TTC549 (cell line): ENCODE measurements around the gene PTPRG.

ENCODE experiments used
- FAIRE-seq: peaks from 2 replicates; lab custom pipeline; 2012; peaks lifted over from hg19 to GRCh38; lab: Jason Lieb, UNC

The PTPRG gene

DNA sequence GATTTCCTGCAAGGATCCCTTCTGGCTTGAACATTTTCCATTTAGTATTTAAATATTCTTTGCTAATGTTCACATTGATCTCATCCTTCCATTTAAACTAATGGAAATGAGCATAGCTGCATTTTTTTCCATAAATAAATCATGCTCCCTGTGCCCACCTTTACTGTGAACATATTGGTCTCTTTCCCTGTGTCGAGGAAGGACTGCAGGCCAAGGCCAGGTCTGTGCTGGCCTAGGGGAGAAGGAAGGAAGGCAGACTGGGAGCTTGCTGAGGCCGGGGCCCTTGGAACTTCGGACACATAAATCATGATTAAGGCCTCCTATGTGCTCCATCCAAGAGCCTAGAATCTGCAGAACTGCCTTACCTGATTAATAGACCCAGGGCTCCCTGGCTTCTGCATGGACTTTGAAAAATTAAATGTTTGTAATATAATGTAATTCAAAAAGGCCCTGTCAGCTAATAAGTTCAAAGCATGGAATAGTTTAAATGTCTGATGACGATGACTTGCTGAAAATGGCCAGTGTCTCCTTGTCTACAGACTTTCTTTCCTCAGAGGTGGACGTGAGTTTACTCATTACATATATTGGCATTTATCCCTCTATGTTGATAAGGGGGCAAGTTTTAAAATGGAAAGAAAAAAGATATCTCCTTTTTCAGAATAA, 636.1 kb downstream of the PTPRG start:
- no peak for FAIRE-seq

DNA sequence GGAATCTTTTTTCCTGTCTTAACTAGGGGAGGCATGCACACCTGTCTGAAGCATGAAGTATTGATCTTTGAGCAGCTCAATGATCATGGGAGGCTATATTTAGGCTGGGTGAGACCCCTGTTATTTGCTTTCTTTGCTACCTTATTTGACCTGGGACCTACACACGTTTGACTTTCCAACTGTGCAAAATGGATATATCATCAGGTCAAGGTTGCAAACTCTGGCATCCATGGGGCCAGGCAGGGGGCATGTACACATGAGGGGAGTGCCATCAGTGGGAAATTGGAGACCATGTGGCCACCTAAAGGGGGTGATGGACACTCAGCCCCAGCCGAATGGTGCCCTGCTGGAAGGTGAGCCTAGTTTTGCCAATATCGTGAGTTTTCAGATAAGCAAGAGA, 637.8 kb downstream of the PTPRG start:
- FAIRE-seq = no peak

DNA sequence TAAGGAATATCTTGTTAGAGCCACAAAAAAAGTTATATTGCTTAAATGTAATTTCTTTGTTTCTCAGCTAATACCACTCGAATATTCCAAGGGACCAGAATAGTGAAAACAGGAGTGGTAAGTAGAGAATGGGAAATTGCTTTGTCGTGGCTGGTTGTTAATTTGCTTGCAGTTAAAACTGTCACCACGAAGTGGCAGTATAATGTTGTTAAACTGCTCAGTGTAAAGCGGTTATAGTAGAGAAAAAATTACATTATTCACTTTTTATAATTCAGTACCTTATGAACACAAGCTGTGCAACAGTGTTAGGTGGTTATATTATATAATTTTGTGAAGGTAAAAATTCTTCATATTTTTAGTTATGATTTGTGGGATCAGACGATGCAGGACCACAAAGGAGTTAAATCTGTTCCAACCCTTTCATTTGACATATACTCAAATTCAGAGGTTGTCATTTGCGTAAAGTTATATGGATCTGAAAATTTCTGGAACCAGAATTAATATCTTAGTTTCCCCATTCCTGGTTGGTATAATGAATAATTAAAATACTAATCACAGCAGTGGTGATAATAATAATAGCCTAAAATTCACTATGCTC, 640.2 kb downstream of the PTPRG start:
- FAIRE-seq = peak; percentile 91

DNA sequence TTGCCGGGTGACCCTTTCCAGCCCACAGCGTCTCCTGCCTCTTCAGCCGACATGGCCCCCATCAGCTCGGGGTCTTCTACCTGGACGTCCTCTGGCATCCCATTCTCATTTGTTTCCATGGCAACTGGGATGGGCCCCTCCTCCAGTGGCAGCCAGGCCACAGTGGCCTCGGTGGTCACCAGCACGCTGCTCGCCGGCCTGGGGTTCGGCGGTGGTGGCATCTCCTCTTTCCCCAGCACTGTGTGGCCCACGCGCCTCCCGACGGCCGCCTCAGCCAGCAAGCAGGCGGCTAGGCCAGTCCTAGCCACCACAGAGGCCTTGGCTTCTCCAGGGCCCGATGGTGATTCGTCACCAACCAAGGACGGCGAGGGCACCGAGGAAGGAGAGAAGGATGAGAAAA, 641.8 kb downstream of the PTPRG start:
- FAIRE-seq = no peak

DNA sequence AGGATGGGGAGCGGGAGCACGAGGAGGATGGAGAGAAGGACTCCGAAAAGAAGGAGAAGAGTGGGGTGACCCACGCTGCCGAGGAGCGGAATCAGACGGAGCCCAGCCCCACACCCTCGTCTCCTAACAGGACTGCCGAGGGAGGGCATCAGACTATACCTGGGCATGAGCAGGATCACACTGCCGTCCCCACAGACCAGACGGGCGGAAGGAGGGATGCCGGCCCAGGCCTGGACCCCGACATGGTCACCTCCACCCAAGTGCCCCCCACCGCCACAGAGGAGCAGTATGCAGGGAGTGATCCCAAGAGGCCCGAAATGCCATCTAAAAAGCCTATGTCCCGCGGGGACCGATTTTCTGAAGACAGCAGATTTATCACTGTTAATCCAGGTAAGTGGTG, 642.2 kb downstream of the PTPRG start:
- FAIRE-seq = no peak

DNA sequence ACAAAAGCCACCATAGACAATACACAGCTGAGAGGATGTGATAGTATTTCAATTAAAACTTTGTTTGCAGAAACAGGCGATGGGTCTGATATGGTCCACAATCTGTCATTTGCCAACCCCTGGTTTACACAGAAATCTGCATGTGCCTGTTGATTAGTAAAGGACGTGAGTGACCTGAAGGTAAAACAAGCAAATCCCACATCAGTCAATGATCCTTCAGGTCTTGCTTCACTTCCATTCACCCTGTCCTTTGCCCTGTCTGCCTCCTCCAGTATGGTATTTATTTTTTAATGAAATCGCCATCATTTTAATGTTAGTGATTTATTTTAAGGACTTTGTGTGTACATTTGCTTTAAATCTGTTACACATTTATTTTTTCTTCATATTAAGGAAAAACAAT, 645.8 kb downstream of the PTPRG start:
- FAIRE-seq = no peak

DNA sequence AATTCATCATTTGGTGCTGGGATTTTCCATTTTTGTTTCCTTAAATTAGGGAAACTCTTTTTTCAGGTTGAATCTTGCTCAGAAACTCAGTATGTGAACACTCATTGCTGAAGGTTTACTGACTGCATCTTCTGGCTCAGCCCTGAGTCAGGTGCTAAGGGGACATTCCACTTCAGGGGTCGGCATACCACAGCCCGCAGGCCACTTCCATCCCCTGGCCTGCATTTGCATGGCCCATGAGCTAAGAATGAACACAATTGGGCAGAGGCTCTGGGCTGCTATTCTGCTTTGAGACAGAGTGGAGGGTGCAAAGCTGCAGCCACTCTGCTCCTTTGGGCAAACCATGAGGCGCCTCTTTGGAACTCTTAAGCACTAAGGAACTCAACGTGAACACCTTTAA, 647.0 kb downstream of the PTPRG start:
- FAIRE-seq = no peak

DNA sequence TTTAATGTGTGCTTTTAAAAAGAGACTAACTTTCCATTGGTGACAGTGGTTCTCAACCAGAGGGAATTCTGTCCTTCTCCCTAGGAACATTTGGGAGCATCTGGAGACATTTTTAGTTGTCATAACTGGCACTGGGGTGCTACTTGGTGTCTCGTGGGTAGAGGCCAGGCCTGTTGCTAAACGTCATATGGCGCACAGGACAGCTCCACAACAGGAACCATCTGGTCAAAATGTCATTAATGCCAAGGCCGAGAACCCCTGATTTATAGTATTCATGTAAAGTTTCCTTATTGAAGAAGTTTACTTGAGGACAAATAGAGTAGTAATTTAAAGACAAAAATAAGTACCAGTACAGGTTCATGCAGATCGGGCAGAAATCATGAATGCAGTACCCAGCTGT, 647.7 kb downstream of the PTPRG start:
- no peak for FAIRE-seq

DNA sequence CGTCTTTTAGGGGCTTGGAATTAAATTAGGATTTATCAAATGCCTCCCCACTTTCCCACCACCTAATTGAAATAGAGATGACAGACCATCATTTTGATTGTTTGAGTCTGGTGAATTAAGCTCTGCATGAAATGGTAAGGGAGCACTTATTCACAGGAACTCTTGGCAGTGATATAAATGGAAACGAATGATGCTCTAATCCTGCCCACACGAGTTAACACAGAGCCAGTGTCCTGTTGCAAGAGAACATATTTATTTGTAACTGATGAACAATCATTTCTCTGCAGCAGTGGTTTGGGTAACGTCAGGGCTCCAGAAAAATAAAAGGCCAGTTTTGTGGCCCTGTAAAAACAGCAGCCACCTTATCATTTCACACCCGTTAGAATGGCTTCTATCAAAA, 648.6 kb downstream of the PTPRG start:
- FAIRE-seq = no peak

DNA sequence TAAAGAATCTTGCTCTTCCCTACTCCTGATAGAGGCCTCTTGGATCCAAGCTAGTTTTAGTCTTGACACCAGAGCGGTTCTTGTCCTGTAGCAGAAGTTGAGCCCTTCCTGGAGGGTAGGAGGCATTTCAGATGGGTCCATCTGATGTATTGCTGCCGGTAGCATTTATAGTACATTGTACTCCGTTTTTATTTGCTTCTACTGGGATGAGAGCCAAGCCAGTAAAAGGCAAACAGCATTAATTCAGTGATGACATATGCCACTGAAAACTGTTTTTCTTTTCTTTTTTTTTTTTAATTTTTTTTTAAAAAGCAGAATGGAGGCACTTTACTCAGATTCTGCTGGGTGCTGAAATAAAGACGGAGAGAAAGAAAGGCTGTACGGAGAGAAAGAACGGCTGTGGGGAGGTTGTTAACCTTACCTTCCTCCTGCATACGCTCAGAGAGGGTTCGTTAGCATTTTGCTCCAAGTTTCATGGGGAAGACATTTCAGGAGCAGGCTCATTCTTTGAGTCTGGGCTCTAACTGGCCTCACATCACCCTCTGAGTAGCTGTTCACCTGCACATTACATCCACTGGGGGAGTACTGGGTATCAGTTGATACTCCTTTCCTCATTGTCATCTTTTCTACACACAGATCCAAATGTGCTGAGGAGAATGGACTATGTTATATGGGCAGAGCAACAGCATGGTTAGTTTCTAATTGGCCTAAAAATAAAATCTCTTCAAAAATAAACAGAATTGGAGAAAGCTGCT, 650.5 kb downstream of the PTPRG start:
- no peak for FAIRE-seq

DNA sequence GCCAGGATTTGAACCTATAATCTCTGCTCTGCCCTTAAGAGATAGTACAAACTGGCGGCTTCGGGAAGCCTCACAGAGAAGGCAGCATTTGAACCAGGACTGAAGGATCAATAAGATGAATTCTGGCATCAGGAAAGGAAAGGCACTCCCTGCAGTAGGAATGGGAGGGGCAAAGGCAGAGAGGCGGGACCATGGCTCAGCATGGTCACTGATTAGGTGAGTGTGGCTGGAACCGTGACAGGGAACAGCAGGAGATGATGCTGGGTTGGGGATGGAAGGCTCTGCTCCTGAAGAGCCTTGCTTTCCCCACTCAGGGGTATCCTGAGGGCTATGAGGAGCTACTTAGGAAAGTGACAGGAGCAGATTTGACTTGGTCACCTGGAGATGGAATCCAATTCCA, 653.5 kb downstream of the PTPRG start:
- FAIRE-seq = no peak

DNA sequence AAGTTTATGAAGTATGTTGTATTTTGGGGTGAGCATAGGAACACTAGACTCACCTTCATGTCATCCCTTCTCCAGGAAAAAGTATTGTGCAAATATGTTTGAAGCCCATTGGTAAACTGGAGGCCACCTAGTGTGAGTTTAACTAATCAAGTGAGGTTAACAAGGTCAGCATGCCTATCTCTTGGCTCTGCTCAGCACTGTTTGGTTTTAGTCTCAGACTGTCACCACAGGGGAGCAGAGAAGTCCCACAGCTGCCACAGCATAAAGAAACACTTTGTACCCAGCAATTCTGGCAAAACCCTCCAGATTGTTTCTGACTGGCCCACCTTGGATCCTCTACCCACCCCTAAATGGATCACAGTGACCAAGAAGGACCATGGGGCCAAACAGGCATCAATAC, 659.2 kb downstream of the PTPRG start:
- no peak for FAIRE-seq

DNA sequence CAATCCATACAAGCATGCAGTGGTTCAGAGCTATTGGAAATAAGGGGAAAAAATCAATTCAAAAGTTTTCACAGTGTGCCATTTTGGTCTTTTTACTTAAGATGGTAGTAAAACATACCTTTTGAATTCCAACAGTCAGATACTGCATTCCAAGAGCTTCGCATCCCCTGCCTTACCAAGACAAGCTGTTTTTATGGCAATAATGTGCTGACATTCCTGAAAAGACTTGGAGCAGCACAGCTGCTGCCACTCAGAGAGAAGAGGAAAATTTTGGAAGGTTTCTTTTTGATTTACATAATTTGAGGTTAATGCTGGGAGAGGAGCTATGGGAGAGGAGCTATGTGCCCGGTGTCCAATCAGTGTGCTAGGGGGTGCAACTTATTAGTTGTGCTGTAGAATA, 663.7 kb downstream of the PTPRG start:
- FAIRE-seq = no peak

DNA sequence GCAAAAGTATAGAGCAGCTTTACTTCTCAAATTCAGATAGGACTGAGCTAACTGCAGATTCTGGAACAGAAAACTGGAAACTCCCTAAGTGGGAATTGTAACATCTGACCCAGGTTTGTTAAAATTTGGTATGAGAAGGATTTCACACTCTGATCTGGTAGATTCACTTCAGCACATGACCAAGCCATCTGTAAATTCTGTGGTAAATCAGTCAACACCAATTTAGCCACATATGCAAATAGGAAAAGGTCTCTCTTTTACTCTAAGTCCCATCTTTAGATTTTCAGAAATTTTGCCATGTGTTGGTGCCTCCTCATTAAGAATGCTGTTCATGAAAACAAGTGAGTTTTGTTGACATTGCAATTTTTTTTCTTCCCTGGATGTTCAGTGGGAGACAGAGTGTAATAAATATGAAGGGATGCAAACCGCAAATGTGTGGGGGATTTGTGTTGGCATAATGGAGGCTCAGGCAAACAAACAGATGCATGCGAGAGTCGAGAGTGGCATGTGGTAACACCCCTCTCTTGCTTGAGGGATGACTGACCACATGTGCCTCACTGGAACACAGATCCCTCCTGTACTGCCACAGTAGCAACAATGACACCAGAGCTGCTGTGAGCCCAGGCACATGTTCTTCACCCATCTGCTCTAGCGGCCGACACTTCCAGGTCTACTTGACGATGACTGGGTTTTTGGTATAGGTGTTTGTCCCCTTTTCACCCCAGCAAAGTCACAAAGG, 665.4 kb downstream of the PTPRG start:
- no peak for FAIRE-seq

DNA sequence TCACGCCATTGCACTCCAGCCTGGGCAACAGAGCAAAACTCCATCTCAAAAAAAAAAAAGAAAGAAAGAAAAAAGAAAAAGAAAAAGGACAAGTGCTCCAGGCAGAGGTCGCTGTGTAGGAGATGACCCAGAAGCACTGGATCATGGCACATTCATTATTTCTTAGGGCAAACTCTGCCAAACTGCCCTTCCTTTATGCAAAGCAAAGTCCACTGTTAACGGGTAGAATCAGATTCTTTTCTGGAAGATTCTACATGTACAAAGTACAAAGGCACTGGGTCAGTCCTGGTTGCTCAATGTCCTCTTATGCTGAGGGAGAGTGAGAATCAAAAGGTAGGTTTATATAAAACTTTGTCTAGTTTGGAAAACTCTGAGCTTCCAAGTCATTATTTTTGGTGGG, 667.1 kb downstream of the PTPRG start:
- FAIRE-seq = no peak

DNA sequence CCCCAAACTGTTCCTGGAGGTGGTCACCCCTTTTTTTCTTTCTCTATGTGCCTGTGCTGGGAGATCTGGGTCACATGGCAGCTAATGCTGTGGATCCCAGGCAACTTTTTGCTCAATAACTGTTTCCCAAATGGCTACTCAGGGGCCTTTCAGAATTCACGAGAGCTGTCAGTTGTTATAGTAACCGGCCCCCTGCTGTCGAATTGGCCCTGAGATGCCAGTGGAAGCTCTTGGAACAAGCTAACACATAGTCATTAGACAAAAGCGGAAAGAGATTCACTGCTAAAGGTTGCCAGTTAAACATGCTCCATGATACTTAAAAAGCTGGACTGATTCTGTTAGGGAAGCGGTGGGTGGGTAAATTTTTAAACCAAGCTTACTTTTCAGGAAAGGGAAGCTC, 667.8 kb downstream of the PTPRG start:
- FAIRE-seq = no peak

DNA sequence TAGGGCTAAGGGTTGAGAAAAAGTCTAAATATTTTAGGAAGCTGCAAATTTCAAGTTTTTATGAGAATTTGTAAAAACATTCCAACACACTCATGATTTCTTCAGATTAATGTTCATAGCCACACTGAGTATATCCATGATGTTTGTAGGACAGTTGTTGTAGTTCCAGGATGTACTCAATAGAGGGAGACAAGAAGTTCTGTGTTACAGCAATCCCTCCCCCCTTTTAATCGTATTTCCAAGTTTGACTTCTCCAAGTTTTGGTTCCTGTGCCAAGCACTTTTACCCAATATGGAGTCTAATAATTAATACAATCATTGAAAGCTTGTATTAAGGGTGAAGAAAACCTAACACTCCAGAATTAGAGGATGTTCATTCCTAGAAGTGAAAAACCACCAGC, 668.5 kb downstream of the PTPRG start:
- peak; percentile 58 for FAIRE-seq

DNA sequence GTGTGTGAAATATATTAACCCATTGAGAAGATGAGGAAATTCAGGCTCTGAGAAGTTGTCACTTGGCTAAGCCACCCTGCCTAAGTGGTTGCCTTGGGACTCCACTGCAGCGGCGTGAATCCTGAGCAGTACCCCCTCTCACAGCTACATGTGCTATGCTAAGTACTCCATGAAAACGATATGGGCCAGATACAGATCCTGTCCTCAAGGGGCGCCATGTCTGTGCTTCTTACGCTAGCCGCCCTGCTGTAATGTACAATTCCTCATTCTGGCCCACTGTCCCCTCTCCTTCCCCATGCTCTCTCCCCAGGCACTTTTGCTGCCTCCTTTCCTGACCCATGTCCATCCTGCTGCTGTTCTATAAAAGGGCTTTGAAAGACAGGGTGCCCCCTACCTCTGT, 671.7 kb downstream of the PTPRG start:
- FAIRE-seq = no peak

DNA sequence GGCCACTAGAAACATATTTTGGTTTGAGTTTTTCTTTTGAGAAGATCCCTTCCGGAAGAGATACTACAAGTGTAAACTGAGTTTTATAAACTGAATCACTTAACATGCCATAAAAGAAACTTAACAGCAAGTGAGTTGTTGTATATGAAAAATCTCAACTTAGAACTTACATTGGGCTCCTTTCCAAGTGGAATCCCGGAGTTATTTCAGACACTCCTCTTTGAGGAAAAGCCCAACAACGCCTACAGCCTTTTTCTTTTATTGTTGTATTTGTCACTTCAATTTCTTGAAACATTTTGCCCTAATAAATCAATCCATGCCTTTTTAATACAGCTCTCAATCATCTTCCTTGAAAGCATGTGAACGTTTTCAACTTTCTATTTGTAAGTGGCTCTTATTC, 674.6 kb downstream of the PTPRG start:
- no peak for FAIRE-seq

DNA sequence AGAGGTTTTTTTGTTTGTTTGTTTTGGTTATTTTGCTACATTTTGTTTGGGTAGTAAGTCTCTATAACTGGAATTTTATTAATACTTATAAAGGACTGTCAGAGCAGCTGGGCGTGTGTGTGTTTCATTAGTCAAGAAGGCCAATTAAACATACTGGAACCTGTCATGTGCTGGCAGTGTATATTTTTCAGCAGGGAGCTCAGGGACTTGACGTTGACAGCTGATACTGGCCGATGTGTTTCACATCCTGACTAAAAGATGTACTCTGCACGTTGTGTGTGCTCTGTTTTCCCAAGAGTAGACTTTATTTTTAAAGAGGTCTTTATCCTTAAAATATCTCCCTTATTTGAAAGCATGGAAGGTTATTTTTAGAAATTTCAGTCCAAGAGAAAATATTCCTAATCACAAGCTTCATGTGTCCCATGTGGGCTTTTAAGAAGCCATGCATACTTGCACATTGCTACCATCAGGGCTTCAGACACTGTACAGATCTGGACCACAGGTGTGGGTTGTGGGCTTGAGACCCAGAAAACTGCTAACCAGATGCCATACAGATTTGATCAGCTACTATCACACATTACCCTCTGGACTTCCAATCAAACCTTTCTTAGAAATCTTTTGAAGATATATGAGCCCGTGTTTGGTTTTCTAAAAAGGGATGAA, 676.0 kb downstream of the PTPRG start:
- no peak for FAIRE-seq

DNA sequence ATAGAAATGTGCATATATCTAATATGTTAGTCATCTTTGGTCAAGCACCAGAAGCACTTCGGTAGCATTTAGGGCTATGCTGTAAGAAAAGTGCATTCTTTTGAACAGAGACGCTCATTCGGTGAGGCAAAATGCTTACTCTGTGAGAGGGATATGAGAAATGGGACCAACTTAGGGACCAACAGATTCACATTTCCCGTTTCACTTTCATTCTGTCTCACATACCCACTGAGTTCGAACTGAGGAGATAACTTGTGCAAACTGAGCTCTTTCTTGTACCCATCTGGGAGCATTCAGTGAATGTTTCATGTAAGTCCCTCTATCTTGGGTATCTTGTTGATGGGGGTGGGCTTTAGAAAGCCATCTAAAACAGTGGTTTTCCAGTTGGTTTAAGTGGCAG, 676.6 kb downstream of the PTPRG start:
- FAIRE-seq = no peak

DNA sequence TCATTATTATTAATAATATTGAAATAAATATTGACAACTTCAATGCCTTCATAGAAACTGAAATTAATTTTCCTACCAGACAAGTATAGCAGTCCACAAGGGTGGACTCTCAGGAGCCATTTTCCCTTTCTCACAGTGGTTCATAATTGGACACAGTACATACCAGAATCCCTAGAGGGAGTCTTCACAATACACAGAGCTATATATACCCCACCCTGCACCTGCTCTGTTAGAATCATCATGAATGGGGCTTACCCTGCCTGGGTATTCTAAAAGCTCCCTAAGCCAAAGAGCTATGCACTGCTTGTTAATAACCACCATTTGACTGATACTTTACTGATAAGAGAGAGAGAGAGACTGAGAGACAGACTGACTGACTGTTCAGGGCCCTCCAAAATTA, 677.1 kb downstream of the PTPRG start:
- no peak for FAIRE-seq

DNA sequence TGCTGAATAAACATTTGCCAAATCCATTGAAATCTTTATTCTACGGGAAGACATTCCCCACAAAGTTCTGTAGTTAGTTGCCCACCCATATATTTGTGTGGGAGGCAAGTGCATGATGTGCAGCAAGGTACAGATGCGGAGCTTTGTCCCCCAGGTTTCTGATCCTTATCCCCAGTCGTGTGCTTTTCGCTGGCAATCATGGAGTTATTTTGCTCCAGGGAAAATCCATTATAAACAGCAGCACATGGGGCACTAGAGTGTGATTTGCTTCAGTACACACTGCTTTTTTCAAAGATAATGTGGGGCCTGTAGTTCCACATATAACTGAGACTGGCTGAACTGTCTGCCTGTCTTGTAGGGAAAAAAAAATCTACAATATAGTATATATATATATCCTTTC, 679.9 kb downstream of the PTPRG start:
- no peak for FAIRE-seq
